Keratinocyte (primary cell): ENCODE measurements around the gene NRBF2. TPM values are rescaled to one million over a fixed set of nuclear protein-coding genes. Genes with fewer than 3 reads are reported as not detected.

Source experiments
- DNase-seq: peaks from one replicate; pipeline ENCODE4 v3.0.0-alpha.2; 2011; ENCODE audit warnings: low read depth, missing footprints, low spot score
- FAIRE-seq: peaks from 2 replicates; lab custom pipeline; 2011; peaks lifted over from hg19 to GRCh38; lab: Jason Lieb, UNC
- H2AFZ ChIP-seq: 2 replicates; pipeline ENCODE4 v1.6.0; 2012; ENCODE audit warnings: low read length, control low read depth, inconsistent platforms; ENCODE audit not compliant: control insufficient read depth
- H3K27ac ChIP-seq: 2 replicates; pipeline ENCODE4 v1.5.1; 2011; ENCODE audit warnings: low read length; ENCODE audit not compliant: control insufficient read depth, insufficient read depth
- H3K27me3 ChIP-seq: 3 replicates; pipeline ENCODE4 v1.6.0; 2011; ENCODE audit warnings: low read length; ENCODE audit not compliant: control insufficient read depth, insufficient read depth; ENCODE audit errors: extremely low read depth
- H3K36me3 ChIP-seq, 2 experiments: 2 replicates in 1 of 2; 3 replicates in 1 of 2; pipeline ENCODE4 v1.5.1; 2011; ENCODE audit warnings: low read length in 2 of 2, mild to moderate bottlenecking in 1 of 2; ENCODE audit not compliant: control insufficient read depth in 2 of 2, insufficient read depth in 2 of 2; ENCODE audit errors: extremely low read depth in 1 of 2
- H3K4me1 ChIP-seq: 3 replicates; pipeline ENCODE4 v1.5.1; 2011; ENCODE audit warnings: low read length; ENCODE audit not compliant: control insufficient read depth, insufficient read depth; ENCODE audit errors: extremely low read depth
- H3K4me2 ChIP-seq: 3 replicates; pipeline ENCODE4 v1.6.0; 2011; ENCODE audit warnings: low read depth, low read length; ENCODE audit not compliant: control insufficient read depth, insufficient read depth; ENCODE audit errors: extremely low read depth
- H3K4me3 ChIP-seq, 3 experiments: fragments of 200-600 bp in 1 of 3; sonication (generic) in 1 of 3; 2 replicates in 2 of 3; 3 replicates in 1 of 3; pipeline ENCODE4 v1.5.1; 2011 to 2016; ENCODE audit warnings: low read length in 3 of 3, mild to moderate bottlenecking in 3 of 3, control low read depth in 2 of 3, inconsistent platforms in 1 of 3, low read depth in 1 of 3, mixed read lengths in 1 of 3, mixed run types in 1 of 3, moderate library complexity in 1 of 3; ENCODE audit not compliant: control insufficient read depth in 2 of 3, insufficient read depth in 2 of 3; ENCODE audit errors: extremely low read depth in 1 of 3
- H3K79me2 ChIP-seq: 2 replicates; pipeline ENCODE4 v1.6.0; 2012; ENCODE audit warnings: low read length; ENCODE audit not compliant: control insufficient read depth, insufficient read depth
- H3K9ac ChIP-seq: 3 replicates; pipeline ENCODE4 v1.6.0; 2011; ENCODE audit warnings: low read length; ENCODE audit not compliant: control insufficient read depth, insufficient read depth; ENCODE audit errors: extremely low read depth
- H3K9me1 ChIP-seq: 3 replicates; pipeline ENCODE4 v1.6.0; 2011; ENCODE audit warnings: low read length; ENCODE audit not compliant: control insufficient read depth, insufficient read depth; ENCODE audit errors: extremely low read depth
- H3K9me3 ChIP-seq: 2 replicates; pipeline ENCODE4 v1.5.1; 2012; ENCODE audit warnings: low read depth, low read length; ENCODE audit not compliant: control insufficient read depth
- H4K20me1 ChIP-seq: 3 replicates; pipeline ENCODE4 v1.6.0; 2011; ENCODE audit warnings: low read length; ENCODE audit not compliant: control insufficient read depth, insufficient read depth; ENCODE audit errors: extremely low read depth
- CTCF ChIP-seq, 3 experiments: IDR thresholded peaks in 1 of 3; conservative IDR thresholded peaks in 1 of 3; optimal IDR thresholded peaks in 1 of 3; 2 replicates in 2 of 3; 3 replicates in 1 of 3; pipeline versions ENCODE3 to v1.5.1; 2011; ENCODE audit warnings: low read length in 3 of 3, mild to moderate bottlenecking in 3 of 3, moderate library complexity in 2 of 3, control low read depth in 1 of 3, inconsistent platforms in 1 of 3; ENCODE audit not compliant: insufficient read depth in 2 of 3; ENCODE audit errors: extremely low read depth in 1 of 3
- EZH2 ChIP-seq: IDR thresholded peaks from one replicate; pipeline ENCODE4 v1.6.1; 2012; ENCODE audit warnings: inconsistent platforms, mild to moderate bottlenecking, low read length, moderate library complexity
- dilution Hi-C: fragments of 300-500 bp; cut with MboI; formaldehyde crosslinking; loops from one replicate; pipeline ENCODE4 v1.7.0; 2020; ENCODE audit warnings: low sequenced_read_pairs; ENCODE audit not compliant: extremely low pct_ligation_motif_present
- polyA plus RNA-seq, 5 experiments: library from polyadenylated mRNA; depleted of rRNA in 3 of 5; stranded (reverse) in 3 of 5; stranded (forward) in 1 of 5; unstranded in 1 of 5; fragments of >200 nt; gene quantifications; 1 replicate in 1 of 5; 2 replicates in 3 of 5; 3 replicates in 1 of 5; pipeline versions ENCODE4 v1.2.1 to v1.2.3, GENCODE V29; 2011 to 2012; ENCODE audit warnings: missing spikeins in 2 of 5, low read depth in 1 of 5, low replicate concordance in 1 of 5

NRBF2 gene
- polyA plus RNA-seq, 1 donor (not counting 4 experiments of a cell fraction or from before 2014, with no cell fraction given) = 31.1 TPM

GRCh38 chr10:63154546-63155387, 21.6 kb downstream of the NRBF2 start:
- no peak for TF ChIP-seq CTCF (optimal IDR thresholded peaks at IDR 0.05 in 1 of 3, IDR thresholded peaks at IDR 0.05 in 1 of 3, conservative IDR thresholded peaks at IDR 0.05 in 1 of 3; ENCODE audit: extremely low read depth in 1 of 3, insufficient read depth in 2 of 3, low read length in 3 of 3)
- TF ChIP-seq EZH2 = no peak
- H3K9me1 ChIP-seq = no peaks in the 10 kb centered on the region
- no peaks in the 10 kb centered on the region for H3K27me3 ChIP-seq
- no peak overlapping the region for H3K4me3 ChIP-seq
- no peak for FAIRE-seq
- H2AFZ ChIP-seq = no peak overlapping the region
- no peak overlapping the region for H3K27ac ChIP-seq
- H3K4me1 ChIP-seq = no peaks in the 10 kb centered on the region
- dilution Hi-C loops = no loop called here
- no peaks in the 10 kb centered on the region for H3K9me3 ChIP-seq
- H4K20me1 ChIP-seq = no peaks in the 10 kb centered on the region
- H3K9ac ChIP-seq = no peak overlapping the region
- DNase-seq = no peak
- no peak overlapping the region for H3K4me2 ChIP-seq
- H3K36me3 ChIP-seq = peaks cover 0 to 8% of the 10 kb centered on the region in 2 experiments
- peaks cover 8% of the 10 kb centered on the region for H3K79me2 ChIP-seq

DNA sequence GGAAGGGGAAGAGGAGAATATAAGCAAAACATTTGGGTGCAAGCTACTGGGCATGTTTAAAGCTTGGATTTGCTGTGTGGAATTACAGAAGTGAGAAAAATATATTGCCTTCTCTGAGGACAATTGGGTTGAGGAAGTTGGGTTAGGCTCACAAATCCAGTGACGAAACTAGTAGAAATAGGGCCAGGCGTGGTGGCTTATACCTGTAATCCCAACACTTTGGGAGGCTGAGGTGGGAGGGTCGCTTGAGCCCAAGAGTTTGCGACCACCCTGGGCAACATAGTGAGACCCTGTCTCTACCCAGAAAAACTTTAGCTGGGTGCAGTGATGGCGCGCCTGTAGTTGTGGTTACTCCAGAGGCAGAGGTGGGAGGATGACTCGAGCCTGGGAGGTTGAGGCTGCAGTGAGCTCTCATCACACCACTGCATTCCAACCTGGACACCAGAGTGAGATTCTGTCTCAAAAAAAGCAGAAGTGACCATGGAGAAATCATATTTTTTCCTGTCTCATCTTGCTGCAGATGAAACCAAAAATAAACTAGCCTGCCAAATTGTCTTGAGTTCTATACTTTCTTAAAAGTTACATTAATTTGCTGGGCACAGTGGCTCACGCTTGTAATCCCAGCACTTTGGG, 22.4 kb downstream of the NRBF2 start:
- DNase-seq (no peak), FAIRE-seq (no peak)
- Histone ChIP-seq H3K4me3 (no peak overlapping the region), H3K9me1 (no peaks in the 10 kb centered on the region), H3K4me2 (no peak overlapping the region), H3K9ac (no peak overlapping the region), H3K27ac (no peak overlapping the region), H2AFZ (no peak overlapping the region), H3K27me3 (no peaks in the 10 kb centered on the region), H3K9me3 (no peaks in the 10 kb centered on the region), H3K4me1 (no peaks in the 10 kb centered on the region), H3K79me2 (peaks cover 6% of the 10 kb centered on the region), H3K36me3 (peaks cover 0 to 8% of the 10 kb centered on the region in 2 experiments), H4K20me1 (no peaks in the 10 kb centered on the region)
- TF ChIP-seq EZH2 (no peak), CTCF (optimal IDR thresholded peaks at IDR 0.05 in 1 of 3, IDR thresholded peaks at IDR 0.05 in 1 of 3, conservative IDR thresholded peaks at IDR 0.05 in 1 of 3; ENCODE audit: extremely low read depth in 1 of 3, insufficient read depth in 2 of 3, low read length in 3 of 3) (no peak)
- dilution Hi-C loops = no loop called here
